Measurements from ENCODE around the gene TMEM47.

DNA sequence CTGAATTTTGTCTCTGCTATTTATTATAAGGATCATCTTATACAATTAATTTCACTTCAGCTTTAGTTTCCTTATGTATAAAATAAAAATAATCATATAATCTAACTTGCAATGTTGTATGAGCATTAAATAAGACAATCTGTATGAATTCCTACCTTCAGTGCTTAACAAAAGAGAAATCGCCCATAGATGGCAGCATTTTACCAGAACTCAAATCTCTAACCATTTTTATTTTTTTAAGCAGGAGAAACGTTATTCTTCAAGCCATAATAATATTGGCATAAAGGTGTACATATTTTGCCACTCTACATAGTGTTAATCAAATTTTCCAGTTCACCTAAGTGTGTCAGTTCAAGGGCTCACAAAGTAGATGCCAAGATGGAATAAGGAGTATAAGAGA is 78.8 kb downstream of the TMEM47 start:
- TF ChIP-seq CTCF (IDR thresholded peaks at IDR 0.05; ENCODE audit: insufficient read depth, low read length) (no peak), GABPA (IDR thresholded peaks at IDR 0.05; ENCODE audit: low read depth) (no peak), POLR2AphosphoS5 (IDR thresholded peaks at IDR 0.05; ENCODE audit: low read depth) (no peak), SPI1 (IDR thresholded peaks at IDR 0.05; ENCODE audit: borderline replicate concordance, low read depth) (no peak), REST (IDR thresholded peaks at IDR 0.05; ENCODE audit: insufficient replicate concordance, low read depth) (no peak)

All from HL-60 (cell line).